ENCODE results near the gene KRTAP4-4.
"Not testable (repeated sequence)": the region's sequence is repeated elsewhere in the genome, so short reads cannot be mapped to it uniquely, and the experiment has no call there.

KRTAP4-4 gene

DNA sequence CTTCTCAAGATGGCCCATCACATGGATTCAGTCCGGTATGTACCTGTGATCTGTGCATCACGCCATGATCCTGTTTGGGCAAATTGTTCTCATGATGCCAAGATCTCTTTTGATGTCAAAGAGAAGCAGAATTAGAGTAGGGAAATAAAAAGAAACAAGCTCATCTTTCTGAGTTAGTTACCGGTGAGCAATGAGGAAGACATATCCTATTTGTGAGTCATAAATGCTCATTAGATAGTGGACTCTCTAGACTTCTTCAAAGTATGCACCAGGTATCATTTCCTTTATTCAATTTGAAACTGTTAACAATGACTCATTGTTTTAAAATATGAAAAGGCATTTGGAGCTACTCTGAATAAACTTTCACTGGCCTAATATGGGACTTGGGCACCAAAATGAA lies 28.6 kb downstream of the KRTAP4-4 start:
- H3K4me3 ChIP-seq (ENCODE audit: insufficient read length, low read depth), result no peak overlapping the region
- no peak for TF ChIP-seq YY1 (IDR thresholded peaks at IDR 0.05; ENCODE audit: insufficient read depth, insufficient read length)
- TF ChIP-seq ZNF274 (IDR thresholded peaks at IDR 0.05; ENCODE audit: low read depth, low read length), result no peak
- no peak for TF ChIP-seq SUZ12 (IDR thresholded peaks at IDR 0.05; ENCODE audit: extremely low read depth, insufficient read depth, insufficient read length)
- no peaks in the 10 kb centered on the region for H3K36me3 ChIP-seq (ENCODE audit: insufficient read depth, insufficient read length, low read length)
- no peaks in the 10 kb centered on the region for H3K4me1 ChIP-seq (ENCODE audit: insufficient read depth, insufficient read length)
- H3K9ac ChIP-seq (ENCODE audit: insufficient read length, low read depth), result no peak overlapping the region
- H3K9me3 ChIP-seq (ENCODE audit: insufficient read depth, low read length), result no peaks in the 10 kb centered on the region
- no peak for DNase-seq (ENCODE audit: low read depth, low spot score)
- no peaks in the 10 kb centered on the region for H3K27me3 ChIP-seq (ENCODE audit: insufficient read depth, insufficient read length)

DNA sequence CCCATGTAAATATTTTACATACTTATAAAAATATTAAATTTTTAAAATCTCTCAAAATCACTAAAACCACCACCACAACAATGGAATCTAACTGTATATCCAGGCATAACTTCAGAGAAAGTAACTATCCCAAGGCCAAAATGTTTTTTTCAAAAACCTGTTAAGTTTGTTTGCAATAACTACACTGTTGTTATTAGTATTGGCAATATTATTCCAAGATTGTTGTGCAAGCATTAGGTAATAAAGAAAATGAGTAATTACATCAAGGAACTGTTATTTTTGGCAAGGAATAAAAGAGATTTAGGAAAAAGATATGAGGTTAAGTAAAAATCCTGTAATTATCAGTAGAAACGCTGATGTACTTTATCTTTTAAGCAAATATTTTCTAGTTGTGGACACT lies 33.2 kb downstream of the KRTAP4-4 start:
- H3K36me3 ChIP-seq (ENCODE audit: insufficient read depth, insufficient read length, low read length), result no peaks in the 10 kb centered on the region
- no peaks in the 10 kb centered on the region for H3K4me1 ChIP-seq (ENCODE audit: insufficient read depth, insufficient read length)
- H3K27me3 ChIP-seq (ENCODE audit: insufficient read depth, insufficient read length), result no peaks in the 10 kb centered on the region
- TF ChIP-seq YY1 (IDR thresholded peaks at IDR 0.05; ENCODE audit: insufficient read depth, insufficient read length) (no peak), SUZ12 (IDR thresholded peaks at IDR 0.05; ENCODE audit: extremely low read depth, insufficient read depth, insufficient read length) (no peak), ZNF274 (IDR thresholded peaks at IDR 0.05; ENCODE audit: low read depth, low read length) (no peak)
- H3K4me3 ChIP-seq (ENCODE audit: insufficient read length, low read depth), result no peak overlapping the region
- no peak for DNase-seq (ENCODE audit: low read depth, low spot score)
- no peak overlapping the region for H3K9ac ChIP-seq (ENCODE audit: insufficient read length, low read depth)
- H3K9me3 ChIP-seq (ENCODE audit: insufficient read depth, low read length), result no peaks in the 10 kb centered on the region

DNA sequence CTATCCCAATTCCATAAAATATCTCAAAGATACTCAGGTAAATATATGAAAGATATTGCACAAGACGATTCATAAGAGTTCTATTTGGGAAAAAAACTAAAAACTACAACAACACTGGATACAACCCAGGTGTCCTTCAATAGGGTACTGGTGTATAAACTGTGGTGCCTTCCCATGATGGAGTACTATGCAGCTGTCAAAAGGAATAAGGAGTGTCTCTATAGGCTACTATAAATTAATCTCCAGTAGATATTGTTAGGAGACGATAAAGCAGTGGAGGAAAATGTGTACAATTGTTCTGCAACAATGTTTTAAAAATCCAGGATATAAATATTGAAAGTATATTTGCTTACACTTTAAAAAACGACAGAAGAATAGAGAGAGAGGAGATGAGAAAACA lies 34.1 kb downstream of the KRTAP4-4 start:
- Histone ChIP-seq H3K4me3 (ENCODE audit: insufficient read length, low read depth) (no peak overlapping the region), H3K36me3 (ENCODE audit: insufficient read depth, insufficient read length, low read length) (no peaks in the 10 kb centered on the region), H3K27me3 (ENCODE audit: insufficient read depth, insufficient read length) (no peaks in the 10 kb centered on the region), H3K9ac (ENCODE audit: insufficient read length, low read depth) (no peak overlapping the region), H3K9me3 (ENCODE audit: insufficient read depth, low read length) (no peaks in the 10 kb centered on the region), H3K4me1 (ENCODE audit: insufficient read depth, insufficient read length) (no peaks in the 10 kb centered on the region)
- TF ChIP-seq SUZ12 (IDR thresholded peaks at IDR 0.05; ENCODE audit: extremely low read depth, insufficient read depth, insufficient read length) (no peak), ZNF274 (IDR thresholded peaks at IDR 0.05; ENCODE audit: low read depth, low read length) (no peak), YY1 (IDR thresholded peaks at IDR 0.05; ENCODE audit: insufficient read depth, insufficient read length) (no peak)
- DNase-seq (ENCODE audit: low read depth, low spot score), result no peak

DNA sequence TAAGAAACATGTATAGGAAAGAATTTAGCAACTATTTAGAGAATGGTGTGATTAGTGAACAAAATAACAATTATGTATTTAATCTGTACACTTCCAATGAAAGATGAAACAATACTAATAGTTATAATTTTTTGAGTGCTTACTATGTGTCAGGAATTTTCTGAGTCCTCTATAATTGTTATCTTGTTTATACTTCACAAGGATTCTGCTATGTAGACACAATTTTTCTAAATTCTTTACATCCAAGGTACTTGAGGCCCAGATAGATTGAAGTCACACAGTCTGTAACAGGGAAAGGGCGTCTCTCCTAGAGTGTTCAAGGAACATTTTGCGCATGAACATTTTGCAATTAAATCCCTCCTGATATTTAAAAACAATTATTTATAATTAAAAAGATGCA lies 35.5 kb downstream of the KRTAP4-4 start:
- H3K4me1 ChIP-seq (ENCODE audit: insufficient read depth, insufficient read length), result no peaks in the 10 kb centered on the region

DNA sequence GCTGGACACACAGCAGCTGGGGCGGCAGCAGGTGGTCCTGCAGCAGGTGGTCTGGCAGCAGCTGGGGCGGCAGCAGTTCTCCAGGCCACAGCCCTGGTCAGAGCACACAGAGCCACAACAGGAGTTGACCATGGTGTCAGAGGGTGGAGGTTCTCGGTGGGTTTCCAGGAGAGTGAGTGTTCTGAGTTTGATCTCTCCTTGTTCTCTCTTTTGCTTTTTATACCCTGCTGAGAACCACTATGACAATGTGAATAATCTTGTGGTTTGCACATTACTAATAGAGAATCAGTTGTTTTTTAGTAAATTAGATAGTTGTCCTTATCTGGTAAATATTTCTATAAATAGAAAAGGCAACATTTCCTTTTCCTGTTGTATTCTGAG lies 36.6 kb downstream of the KRTAP4-4 start, which contains the start of gene KRTAP4-12:
Gene KRTAP4-12 (minus strand): TSS at position 192 of the 381 bp plus-strand sequence. CDS start 60 bp downstream, at position 132.
- H3K4me1 ChIP-seq (ENCODE audit: insufficient read depth, insufficient read length); H3K4me3 ChIP-seq (ENCODE audit: insufficient read length, low read depth); H3K9ac ChIP-seq (ENCODE audit: insufficient read length, low read depth); DNase-seq (ENCODE audit: low read depth, low spot score); H3K9me3 ChIP-seq (ENCODE audit: insufficient read depth, low read length); H3K36me3 ChIP-seq (ENCODE audit: insufficient read depth, insufficient read length, low read length); H3K27me3 ChIP-seq (ENCODE audit: insufficient read depth, insufficient read length): not testable (repeated sequence)

More for the DNA sequence above, 35.5 kb downstream of the KRTAP4-4 start:
- no peak for DNase-seq (ENCODE audit: low read depth, low spot score)
- Histone ChIP-seq H3K36me3 (ENCODE audit: insufficient read depth, insufficient read length, low read length) (no peaks in the 10 kb centered on the region), H3K9me3 (ENCODE audit: insufficient read depth, low read length) (no peaks in the 10 kb centered on the region), H3K4me3 (ENCODE audit: insufficient read length, low read depth) (no peak overlapping the region), H3K9ac (ENCODE audit: insufficient read length, low read depth) (no peak overlapping the region), H3K27me3 (ENCODE audit: insufficient read depth, insufficient read length) (no peaks in the 10 kb centered on the region)
- no peak for TF ChIP-seq ZNF274 (IDR thresholded peaks at IDR 0.05; ENCODE audit: low read depth, low read length)
- no peak for TF ChIP-seq YY1 (IDR thresholded peaks at IDR 0.05; ENCODE audit: insufficient read depth, insufficient read length)
- TF ChIP-seq SUZ12 (IDR thresholded peaks at IDR 0.05; ENCODE audit: extremely low read depth, insufficient read depth, insufficient read length), result no peak

DNA sequence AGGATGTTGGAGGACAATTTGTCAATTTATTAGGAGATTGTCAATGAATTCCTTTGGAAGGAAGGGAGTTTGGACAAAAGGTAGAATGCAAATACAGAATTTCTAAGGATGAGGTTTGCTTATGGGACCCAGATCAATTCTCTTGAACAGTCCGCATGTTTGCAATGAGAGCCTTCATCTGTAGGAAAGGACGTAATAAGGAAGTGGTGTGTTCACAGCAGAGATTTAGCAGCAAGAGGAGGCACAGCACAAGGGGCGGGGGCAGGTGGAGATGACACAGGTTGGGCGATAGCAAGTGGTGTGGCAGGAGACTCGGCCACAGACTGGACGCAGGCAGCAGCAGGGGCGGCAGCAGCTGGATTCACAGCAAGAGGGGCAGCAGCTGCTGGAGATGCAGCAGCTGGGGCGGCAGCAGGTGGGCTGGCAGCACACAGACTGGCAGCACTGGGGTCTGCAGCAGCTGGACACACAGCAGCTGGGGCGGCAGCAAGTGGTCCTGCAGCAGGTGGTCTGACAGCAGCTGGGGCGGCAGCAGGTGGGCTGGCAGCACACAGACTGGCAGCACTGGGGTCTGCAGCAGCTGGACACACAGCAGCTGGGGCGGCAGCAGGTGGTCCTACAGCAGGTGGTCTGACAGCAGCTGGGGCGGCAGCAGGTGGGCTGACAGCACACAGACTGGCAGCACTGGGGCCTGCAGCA lies 37.1 kb downstream of the KRTAP4-4 start:
- not testable (repeated sequence) for H3K4me1 ChIP-seq (ENCODE audit: insufficient read depth, insufficient read length); H3K9ac ChIP-seq (ENCODE audit: insufficient read length, low read depth); H3K27me3 ChIP-seq (ENCODE audit: insufficient read depth, insufficient read length); H3K9me3 ChIP-seq (ENCODE audit: insufficient read depth, low read length); H3K4me3 ChIP-seq (ENCODE audit: insufficient read length, low read depth); DNase-seq (ENCODE audit: low read depth, low spot score); H3K36me3 ChIP-seq (ENCODE audit: insufficient read depth, insufficient read length, low read length)

DNA sequence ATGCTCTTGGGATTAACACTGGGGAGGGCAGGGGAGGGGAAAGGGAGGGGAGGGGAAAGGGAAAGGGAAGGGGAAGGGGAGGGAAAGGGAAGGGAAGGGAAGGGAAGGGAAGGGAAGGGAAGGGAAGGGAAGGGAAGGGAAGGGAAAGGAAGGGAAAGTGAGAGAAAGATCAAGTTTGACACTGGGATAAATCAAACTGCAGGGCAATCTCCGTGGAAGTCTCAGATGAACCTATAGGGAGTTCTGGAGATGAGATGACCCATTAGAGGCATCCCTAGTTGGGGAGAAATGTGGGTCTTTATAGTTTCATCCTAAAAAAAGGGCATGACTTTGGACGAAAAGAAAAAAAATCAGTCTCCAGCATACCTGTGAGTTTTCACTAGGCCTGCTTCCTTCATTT lies 38.8 kb downstream of the KRTAP4-4 start:
- H3K9ac ChIP-seq (ENCODE audit: insufficient read length, low read depth), result no peak overlapping the region
- no peaks in the 10 kb centered on the region for H3K9me3 ChIP-seq (ENCODE audit: insufficient read depth, low read length)
- H3K4me1 ChIP-seq (ENCODE audit: insufficient read depth, insufficient read length), result no peaks in the 10 kb centered on the region
- no peaks in the 10 kb centered on the region for H3K27me3 ChIP-seq (ENCODE audit: insufficient read depth, insufficient read length)
- no peaks in the 10 kb centered on the region for H3K36me3 ChIP-seq (ENCODE audit: insufficient read depth, insufficient read length, low read length)
- TF ChIP-seq SUZ12 (IDR thresholded peaks at IDR 0.05; ENCODE audit: extremely low read depth, insufficient read depth, insufficient read length) (no peak), YY1 (IDR thresholded peaks at IDR 0.05; ENCODE audit: insufficient read depth, insufficient read length) (no peak), ZNF274 (IDR thresholded peaks at IDR 0.05; ENCODE audit: low read depth, low read length) (no peak)
- H3K4me3 ChIP-seq (ENCODE audit: insufficient read length, low read depth), result no peak overlapping the region
- DNase-seq (ENCODE audit: low read depth, low spot score), result no peak

DNA sequence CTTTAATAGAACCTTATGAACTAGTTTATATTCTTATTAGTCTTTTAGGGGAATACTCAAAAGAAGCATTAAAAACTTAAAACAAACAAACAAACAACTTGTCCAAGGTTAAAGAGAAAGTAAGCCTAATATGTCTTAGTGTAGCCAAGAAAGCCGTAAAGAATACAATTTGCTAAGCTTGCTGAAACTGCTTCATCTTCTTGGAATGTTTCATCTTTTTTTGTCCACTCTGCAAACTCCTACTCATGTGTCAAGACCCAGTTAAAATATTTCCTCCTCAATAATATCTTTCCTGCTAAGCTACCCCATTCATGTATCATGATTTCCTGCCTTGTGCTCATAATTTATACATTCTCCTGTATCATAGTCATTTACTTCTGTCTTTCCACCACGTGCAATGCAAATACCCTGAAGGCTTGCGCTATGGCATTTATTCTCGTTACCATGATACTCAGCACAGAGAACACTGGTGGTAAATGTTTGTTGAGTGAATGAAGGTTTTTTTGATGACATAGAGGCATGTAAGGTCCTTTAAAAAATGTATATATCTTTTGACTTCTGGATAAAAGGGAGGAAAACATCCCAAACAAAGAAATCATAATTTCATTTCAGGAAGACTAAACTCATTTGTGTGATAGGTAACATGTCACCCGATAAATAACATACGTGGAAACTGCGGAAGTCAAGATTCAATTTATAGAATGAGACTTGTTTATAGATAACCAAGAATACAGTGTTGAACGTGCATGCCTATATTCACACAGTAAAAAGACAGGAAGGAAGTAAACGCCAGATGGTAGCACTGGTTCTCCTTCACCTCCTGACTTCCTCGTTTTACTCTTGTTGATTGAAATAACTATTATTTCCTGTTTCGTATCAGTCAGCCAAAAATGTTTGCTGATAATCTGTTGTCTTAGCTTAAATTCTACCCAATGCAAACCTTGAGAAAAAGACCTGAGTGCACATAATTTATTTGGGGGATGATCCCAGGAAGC lies 40.6 kb downstream of the KRTAP4-4 start:
- H3K4me1 ChIP-seq (ENCODE audit: insufficient read depth, insufficient read length); H3K9me3 ChIP-seq (ENCODE audit: insufficient read depth, low read length); H3K9ac ChIP-seq (ENCODE audit: insufficient read length, low read depth); H3K27me3 ChIP-seq (ENCODE audit: insufficient read depth, insufficient read length); H3K36me3 ChIP-seq (ENCODE audit: insufficient read depth, insufficient read length, low read length); H3K4me3 ChIP-seq (ENCODE audit: insufficient read length, low read depth); DNase-seq (ENCODE audit: low read depth, low spot score): not testable (repeated sequence)

Measured in NT2/D1 (cell line).